ENCODE data around the gene GPC5.

GPC5 gene

DNA sequence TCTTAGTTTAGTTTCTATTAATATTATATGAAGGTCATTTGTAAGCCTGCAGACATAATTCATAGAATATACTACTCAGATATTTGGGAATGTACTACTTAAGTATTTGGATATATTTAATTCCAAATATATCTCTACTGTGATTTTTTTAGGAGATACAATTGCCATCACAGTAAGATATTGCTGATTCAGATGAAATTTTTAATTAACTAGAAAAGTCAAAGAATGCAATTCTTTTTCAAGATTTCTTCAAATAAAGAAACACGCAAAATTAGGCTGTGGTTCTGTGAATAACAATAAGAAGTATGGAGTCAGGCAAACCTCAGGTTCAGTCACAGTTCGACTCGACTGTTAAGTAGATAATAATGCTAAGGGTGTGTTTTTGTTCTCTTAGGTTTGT is 1277.8 kb downstream of the GPC5 start:
- H3K9ac ChIP-seq (ENCODE audit: low read length) = no peak overlapping the region
- no peaks in the 10 kb centered on the region for H3K9me2 ChIP-seq (replicated peaks; ENCODE audit: insufficient read depth, low read length)
- no peaks in the 10 kb centered on the region for H3K36me3 ChIP-seq (ENCODE audit: low read length)
- H2AFZ ChIP-seq (ENCODE audit: low read depth, low read length, severe bottlenecking) = no peak overlapping the region
- H3K27me3 ChIP-seq (ENCODE audit: low read length) = no peaks in the 10 kb centered on the region
- H3K9me3 ChIP-seq (ENCODE audit: insufficient read depth, low read length) = no peaks in the 10 kb centered on the region
- no peaks in the 10 kb centered on the region for H3K79me2 ChIP-seq (ENCODE audit: insufficient read depth, low read length)
- TF ChIP-seq, protein P1, sequence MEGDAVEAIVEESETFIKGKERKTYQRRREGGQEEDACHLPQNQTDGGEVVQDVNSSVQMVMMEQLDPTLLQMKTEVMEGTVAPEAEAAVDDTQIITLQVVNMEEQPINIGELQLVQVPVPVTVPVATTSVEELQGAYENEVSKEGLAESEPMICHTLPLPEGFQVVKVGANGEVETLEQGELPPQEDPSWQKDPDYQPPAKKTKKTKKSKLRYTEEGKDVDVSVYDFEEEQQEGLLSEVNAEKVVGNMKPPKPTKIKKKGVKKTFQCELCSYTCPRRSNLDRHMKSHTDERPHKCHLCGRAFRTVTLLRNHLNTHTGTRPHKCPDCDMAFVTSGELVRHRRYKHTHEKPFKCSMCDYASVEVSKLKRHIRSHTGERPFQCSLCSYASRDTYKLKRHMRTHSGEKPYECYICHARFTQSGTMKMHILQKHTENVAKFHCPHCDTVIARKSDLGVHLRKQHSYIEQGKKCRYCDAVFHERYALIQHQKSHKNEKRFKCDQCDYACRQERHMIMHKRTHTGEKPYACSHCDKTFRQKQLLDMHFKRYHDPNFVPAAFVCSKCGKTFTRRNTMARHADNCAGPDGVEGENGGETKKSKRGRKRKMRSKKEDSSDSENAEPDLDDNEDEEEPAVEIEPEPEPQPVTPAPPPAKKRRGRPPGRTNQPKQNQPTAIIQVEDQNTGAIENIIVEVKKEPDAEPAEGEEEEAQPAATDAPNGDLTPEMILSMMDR (IDR thresholded peaks at IDR 0.05; ENCODE audit: insufficient read depth, low read length, poor library complexity, severe bottlenecking) = no peak
- no peak for TF ChIP-seq EZH2phosphoT487 (conservative IDR thresholded peaks at IDR 0.05; ENCODE audit: low read length)
- H3F3A ChIP-seq (ENCODE audit: insufficient read depth) = no peaks in the 10 kb centered on the region
- no peak overlapping the region for H3K27ac ChIP-seq (ENCODE audit: low read depth, low read length)
- no peak overlapping the region for H3K4me3 ChIP-seq (ENCODE audit: insufficient read depth, low read length, poor library complexity, severe bottlenecking)
- no peak overlapping the region for H3K4me2 ChIP-seq (ENCODE audit: low read depth, low read length, poor library complexity, severe bottlenecking)
- no peaks in the 10 kb centered on the region for H4K20me1 ChIP-seq (ENCODE audit: low read depth, low read length)

DNA sequence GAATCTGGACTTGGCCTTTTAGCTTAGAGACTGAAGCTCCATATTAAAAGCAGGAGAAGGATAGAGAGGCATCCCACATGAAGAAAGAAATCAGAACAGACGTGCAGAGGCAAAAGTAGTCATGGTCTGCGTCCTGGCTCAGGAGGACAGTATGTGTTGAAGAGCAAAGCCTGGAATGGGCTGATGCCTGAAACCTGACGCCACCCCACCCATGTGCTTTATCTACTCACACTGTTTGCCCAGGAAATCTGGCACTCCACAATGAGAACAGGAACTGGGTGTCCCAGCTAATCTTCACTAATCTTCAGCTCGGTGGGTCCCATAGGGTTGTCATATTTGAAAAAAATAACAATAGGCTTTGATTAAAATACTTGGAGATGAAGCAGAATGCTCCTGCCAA is 1279.2 kb downstream of the GPC5 start:
- H2AFZ ChIP-seq (ENCODE audit: low read depth, low read length, severe bottlenecking) = no peak overlapping the region
- no peaks in the 10 kb centered on the region for H3F3A ChIP-seq (ENCODE audit: insufficient read depth)

DNA sequence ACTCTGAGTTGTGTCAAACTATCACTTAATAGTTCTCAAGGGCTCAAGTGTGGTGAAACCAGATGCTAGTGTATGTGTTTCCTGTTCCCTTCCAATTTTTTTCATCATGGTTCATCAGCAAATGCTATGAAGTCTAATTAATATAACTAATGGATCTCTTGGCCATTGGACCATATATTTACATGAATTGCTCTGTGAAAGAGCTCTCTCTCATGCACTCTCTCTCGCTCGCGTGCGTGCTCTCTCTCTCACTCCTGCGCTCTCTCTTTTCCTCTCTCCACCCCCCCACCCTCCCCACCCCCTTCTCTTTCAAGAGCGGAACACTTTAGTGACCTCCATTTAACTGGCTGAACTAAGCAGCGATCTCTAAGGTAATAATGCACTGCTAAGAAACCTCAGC is 1281.2 kb downstream of the GPC5 start:
- Histone ChIP-seq H3K9ac (ENCODE audit: low read length) (no peak overlapping the region), H3K79me2 (ENCODE audit: insufficient read depth, low read length) (no peaks in the 10 kb centered on the region), H3K4me3 (ENCODE audit: insufficient read depth, low read length, poor library complexity, severe bottlenecking) (no peak overlapping the region), H3K4me2 (ENCODE audit: low read depth, low read length, poor library complexity, severe bottlenecking) (no peak overlapping the region), H3F3A (ENCODE audit: insufficient read depth) (no peaks in the 10 kb centered on the region), H3K36me3 (ENCODE audit: low read length) (no peaks in the 10 kb centered on the region), H4K20me1 (ENCODE audit: low read depth, low read length) (no peaks in the 10 kb centered on the region), H3K9me3 (ENCODE audit: insufficient read depth, low read length) (no peaks in the 10 kb centered on the region), H3K27me3 (ENCODE audit: low read length) (no peaks in the 10 kb centered on the region), H3K27ac (ENCODE audit: low read depth, low read length) (no peak overlapping the region), H3K9me2 (replicated peaks; ENCODE audit: insufficient read depth, low read length) (no peaks in the 10 kb centered on the region), H2AFZ (ENCODE audit: low read depth, low read length, severe bottlenecking) (no peak overlapping the region)
- TF ChIP-seq, protein P1 (IDR thresholded peaks at IDR 0.05; ENCODE audit: insufficient read depth, low read length, poor library complexity, severe bottlenecking) = no peak
- no peak for TF ChIP-seq EZH2phosphoT487 (conservative IDR thresholded peaks at IDR 0.05; ENCODE audit: low read length)

More for the DNA sequence above, 1279.2 kb downstream of the GPC5 start:
- Histone ChIP-seq H3K9me3 (ENCODE audit: insufficient read depth, low read length) (no peaks in the 10 kb centered on the region), H3K36me3 (ENCODE audit: low read length) (no peaks in the 10 kb centered on the region), H3K9ac (ENCODE audit: low read length) (no peak overlapping the region), H3K4me3 (ENCODE audit: insufficient read depth, low read length, poor library complexity, severe bottlenecking) (no peak overlapping the region), H3K4me2 (ENCODE audit: low read depth, low read length, poor library complexity, severe bottlenecking) (no peak overlapping the region), H4K20me1 (ENCODE audit: low read depth, low read length) (no peaks in the 10 kb centered on the region), H3K9me2 (replicated peaks; ENCODE audit: insufficient read depth, low read length) (no peaks in the 10 kb centered on the region), H3K27ac (ENCODE audit: low read depth, low read length) (no peak overlapping the region), H3K79me2 (ENCODE audit: insufficient read depth, low read length) (no peaks in the 10 kb centered on the region), H3K27me3 (ENCODE audit: low read length) (no peaks in the 10 kb centered on the region)
- no peak for TF ChIP-seq EZH2phosphoT487 (conservative IDR thresholded peaks at IDR 0.05; ENCODE audit: low read length)
- TF ChIP-seq, protein P1 (IDR thresholded peaks at IDR 0.05; ENCODE audit: insufficient read depth, low read length, poor library complexity, severe bottlenecking) = no peak

Measured in SU-DHL-6 (cell line).